Nephron progenitor cell (in vitro differentiated cells): ENCODE data around the gene DOC2B.

Source experiments
- DNase-seq: peaks from one replicate; pipeline ENCODE4 v3.0.0; 2021
- H3K27ac Mint-ChIP-seq: 2 replicates; pipeline ENCODE4 v1.8.0; 2021; ENCODE audit warnings: mild to moderate bottlenecking, moderate library complexity, mixed read lengths
- H3K27me3 Mint-ChIP-seq: 2 replicates; pipeline ENCODE4 v1.8.0; 2021; ENCODE audit warnings: mild to moderate bottlenecking, low read depth, mixed read lengths; ENCODE audit not compliant: poor library complexity
- H3K36me3 Mint-ChIP-seq: 2 replicates; pipeline ENCODE4 v1.8.0; 2021; ENCODE audit warnings: low read depth, mixed read lengths
- H3K4me1 Mint-ChIP-seq: 2 replicates; pipeline ENCODE4 v1.8.0; 2021; ENCODE audit warnings: mixed read lengths
- H3K4me3 Mint-ChIP-seq: 2 replicates; pipeline ENCODE4 v1.8.0; 2021; ENCODE audit warnings: mild to moderate bottlenecking, moderate library complexity, mixed read lengths
- H3K9me3 Mint-ChIP-seq: 2 replicates; pipeline ENCODE4 v1.8.0; 2021; ENCODE audit warnings: mild to moderate bottlenecking, moderate library complexity, mixed read lengths
- CTCF ChIP-seq: fragments of 200-600 bp; sonication (generic); IDR thresholded peaks from 2 replicates; pipeline ENCODE4 v1.5.0; 2021; ENCODE audit warnings: antibody characterized with exemption

DOC2B gene

GRCh38 chr17:181245-182049 lies at the start of gene DOC2B:
Gene DOC2B (minus strand): TSS chr17:181650. CDS start chr17:181479, 171 bp downstream.
- Mint-ChIP-seq H3K4me1 (peaks cover 34% of the 10 kb centered on the region), H3K9me3 (no peaks in the 10 kb centered on the region), H3K27me3 (peaks cover 51% of the 10 kb centered on the region), H3K36me3 (no peaks in the 10 kb centered on the region), H3K27ac (no peak within 1 kb of the TSS), H3K4me3 (peak within 1 kb of the TSS; percentile 80)
- peak; percentile 77 for DNase-seq
- no peak for TF ChIP-seq CTCF

- H3K4me3 Mint-ChIP-seq, result no peak overlapping the region
- no peaks in the 10 kb centered on the region for H3K9me3 Mint-ChIP-seq
- no peak for DNase-seq
- no peaks in the 10 kb centered on the region for H3K36me3 Mint-ChIP-seq
- TF ChIP-seq CTCF, result no peak
- H3K4me1 Mint-ChIP-seq, result peaks cover 62% of the 10 kb centered on the region
- no peak overlapping the region for H3K27ac Mint-ChIP-seq
- H3K27me3 Mint-ChIP-seq, result peaks cover 4% of the 10 kb centered on the region
Measured at GRCh38 chr17:230395-230770, 48.9 kb upstream of the DOC2B start.

- no peak for DNase-seq
- Mint-ChIP-seq H3K36me3 (no peaks in the 10 kb centered on the region), H3K9me3 (no peaks in the 10 kb centered on the region), H3K27me3 (peaks cover 4% of the 10 kb centered on the region), H3K4me3 (no peak overlapping the region), H3K27ac (no peak overlapping the region), H3K4me1 (peaks cover 60% of the 10 kb centered on the region)
- TF ChIP-seq CTCF, result no peak
Measured at GRCh38 chr17:229709-230394, 48.4 kb upstream of the DOC2B start.

- Mint-ChIP-seq H3K36me3 (no peaks in the 10 kb centered on the region), H3K9me3 (no peaks in the 10 kb centered on the region), H3K4me3 (no peak overlapping the region), H3K27ac (no peak overlapping the region), H3K27me3 (peaks cover 4% of the 10 kb centered on the region), H3K4me1 (peaks cover 53% of the 10 kb centered on the region)
- TF ChIP-seq CTCF, result no peak
- no peak for DNase-seq
Measured at GRCh38 chr17:228951-229708, 47.7 kb upstream of the DOC2B start.

GRCh38 chr17:227946-228615 lies 46.6 kb upstream of the DOC2B start:
- Mint-ChIP-seq H3K27ac (no peak overlapping the region), H3K27me3 (peaks cover 4% of the 10 kb centered on the region), H3K9me3 (no peaks in the 10 kb centered on the region), H3K4me1 (peaks cover 48% of the 10 kb centered on the region), H3K4me3 (no peak overlapping the region), H3K36me3 (no peaks in the 10 kb centered on the region)
- TF ChIP-seq CTCF, result no peak
- no peak for DNase-seq
